Middle frontal gyrus (tissue), 1 donor: Measurements from ENCODE around the gene CTAGE4.
"Not testable (repeated sequence)": the region's sequence is repeated elsewhere in the genome, so short reads cannot be mapped to it uniquely, and the experiment has no call there.

ENCODE experiments used
- DNase-seq: peaks from one replicate; pipeline ENCODE4 v3.0.0-alpha.2; 2015; ENCODE audit warnings: low spot score; ENCODE audit errors: extremely low spot score

CTAGE4 gene, protein sequence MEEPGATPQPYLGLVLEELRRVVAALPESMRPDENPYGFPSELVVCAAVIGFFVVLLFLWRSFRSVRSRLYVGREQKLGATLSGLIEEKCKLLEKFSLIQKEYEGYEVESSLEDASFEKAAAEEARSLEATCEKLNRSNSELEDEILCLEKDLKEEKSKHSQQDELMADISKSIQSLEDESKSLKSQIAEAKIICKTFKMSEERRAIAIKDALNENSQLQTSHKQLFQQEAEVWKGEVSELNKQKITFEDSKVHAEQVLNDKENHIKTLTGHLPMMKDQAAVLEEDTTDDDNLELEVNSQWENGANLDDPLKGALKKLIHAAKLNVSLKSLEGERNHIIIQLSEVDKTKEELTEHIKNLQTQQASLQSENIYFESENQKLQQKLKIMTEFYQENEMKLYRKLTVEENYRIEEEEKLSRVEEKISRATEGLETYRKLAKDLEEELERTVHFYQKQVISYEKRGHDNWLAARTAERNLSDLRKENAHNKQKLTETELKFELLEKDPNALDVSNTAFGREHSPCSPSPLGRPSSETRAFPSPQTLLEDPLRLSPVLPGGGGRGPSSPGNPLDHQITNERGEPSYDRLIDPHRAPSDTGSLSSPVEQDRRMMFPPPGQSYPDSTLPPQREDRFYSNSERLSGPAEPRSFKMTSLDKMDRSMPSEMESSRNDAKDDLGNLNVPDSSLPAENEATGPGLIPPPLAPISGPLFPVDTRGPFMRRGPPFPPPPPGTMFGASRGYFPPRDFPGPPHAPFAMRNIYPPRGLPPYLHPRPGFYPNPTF

DNA sequence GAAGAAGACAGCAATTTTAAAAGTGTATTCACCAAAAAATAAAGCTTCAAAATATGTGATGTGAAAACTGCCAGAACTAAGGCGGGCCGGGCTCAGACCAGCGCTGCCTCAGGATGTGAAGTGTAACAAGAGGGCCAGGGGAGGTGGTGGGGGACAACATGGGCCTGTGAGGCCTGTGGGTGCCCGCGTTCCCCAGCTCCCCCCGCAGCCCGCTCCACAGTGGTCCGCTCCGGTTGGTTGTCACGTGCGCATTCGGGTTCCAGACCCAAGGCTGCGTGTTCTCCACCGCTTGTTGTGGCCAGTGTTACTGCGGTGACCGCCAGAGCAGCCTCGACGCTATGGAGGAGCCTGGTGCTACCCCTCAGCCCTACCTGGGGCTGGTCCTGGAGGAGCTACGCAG is at the start of gene CTAGE4:
Gene CTAGE4, plus strand, starts transcription at position 301 of the 400 bp plus-strand sequence. Its CDS starts 38 bp downstream, at position 339.
- DNase-seq, result not testable (repeated sequence)

- DNase-seq, result no peak
These were observed 49.1 kb upstream of the CTAGE4 start for GRCh38 chr7:144134116-144134515.

GRCh38 chr7:144137501-144137900 is 45.8 kb upstream of the CTAGE4 start:
- DNase-seq, result no peak

DNA sequence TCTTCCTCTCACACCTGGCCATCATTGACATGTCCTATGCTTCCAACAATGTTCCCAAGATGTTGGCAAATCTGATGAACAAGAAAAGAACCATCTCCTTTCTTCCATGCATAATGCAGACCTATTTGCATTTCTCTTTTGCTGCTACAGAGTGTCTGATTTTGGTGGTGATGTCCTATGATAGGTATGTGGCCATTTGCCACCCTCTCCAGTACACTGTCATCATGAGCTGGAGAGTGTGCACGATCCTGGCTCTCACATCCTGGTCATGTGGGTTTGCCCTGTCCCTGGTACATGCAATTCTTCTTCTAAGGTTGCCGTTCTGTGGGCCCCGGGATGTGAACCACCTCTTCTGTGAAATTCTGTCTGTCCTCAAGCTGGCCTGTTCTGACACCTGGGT is 41.1 kb upstream of the CTAGE4 start:
- DNase-seq, result no peak

- no peak for DNase-seq
These were observed 38.8 kb upstream of the CTAGE4 start for GRCh38 chr7:144144426-144144825.

- DNase-seq, result no peak
These were observed 34.9 kb upstream of the CTAGE4 start for GRCh38 chr7:144148224-144148827.

DNA sequence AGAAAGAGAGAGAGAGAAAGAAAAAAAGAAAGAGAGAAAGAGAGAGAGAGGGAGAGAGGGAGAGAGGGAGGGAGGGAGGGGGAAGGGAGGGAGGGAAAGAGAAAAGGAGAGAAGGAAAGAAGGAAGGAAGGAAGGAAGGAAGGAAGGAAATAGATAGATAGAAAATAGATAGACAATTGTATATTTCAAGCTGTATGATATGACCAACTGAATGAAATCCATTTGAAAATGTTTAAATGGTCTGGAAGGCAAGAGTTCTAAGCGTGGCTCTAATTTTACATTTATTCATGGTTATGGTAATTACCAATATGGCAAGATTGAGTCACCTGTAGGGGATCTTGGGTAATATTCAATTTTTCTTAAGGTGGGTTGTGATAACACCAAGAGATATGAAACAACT is 24.4 kb upstream of the CTAGE4 start:
- no peak for DNase-seq

DNA sequence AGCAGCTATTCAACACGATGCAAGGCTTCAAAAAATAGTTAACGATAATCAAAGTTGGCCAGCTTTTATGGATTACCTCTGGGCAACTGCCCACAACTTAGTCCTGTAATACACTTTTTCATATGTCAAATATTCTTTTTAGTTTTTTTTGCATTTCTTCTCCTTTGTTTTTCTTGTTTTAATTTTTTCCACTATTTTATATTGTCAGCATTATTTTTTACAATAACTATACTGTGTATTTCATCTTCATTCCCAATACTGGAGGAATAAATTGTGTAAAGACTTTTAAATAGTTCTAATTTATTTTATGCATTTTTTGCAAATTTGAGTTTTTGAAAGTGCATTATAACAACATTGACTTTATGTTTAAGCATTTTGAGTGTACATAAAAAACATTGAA is 18.5 kb upstream of the CTAGE4 start:
- no peak for DNase-seq

DNA sequence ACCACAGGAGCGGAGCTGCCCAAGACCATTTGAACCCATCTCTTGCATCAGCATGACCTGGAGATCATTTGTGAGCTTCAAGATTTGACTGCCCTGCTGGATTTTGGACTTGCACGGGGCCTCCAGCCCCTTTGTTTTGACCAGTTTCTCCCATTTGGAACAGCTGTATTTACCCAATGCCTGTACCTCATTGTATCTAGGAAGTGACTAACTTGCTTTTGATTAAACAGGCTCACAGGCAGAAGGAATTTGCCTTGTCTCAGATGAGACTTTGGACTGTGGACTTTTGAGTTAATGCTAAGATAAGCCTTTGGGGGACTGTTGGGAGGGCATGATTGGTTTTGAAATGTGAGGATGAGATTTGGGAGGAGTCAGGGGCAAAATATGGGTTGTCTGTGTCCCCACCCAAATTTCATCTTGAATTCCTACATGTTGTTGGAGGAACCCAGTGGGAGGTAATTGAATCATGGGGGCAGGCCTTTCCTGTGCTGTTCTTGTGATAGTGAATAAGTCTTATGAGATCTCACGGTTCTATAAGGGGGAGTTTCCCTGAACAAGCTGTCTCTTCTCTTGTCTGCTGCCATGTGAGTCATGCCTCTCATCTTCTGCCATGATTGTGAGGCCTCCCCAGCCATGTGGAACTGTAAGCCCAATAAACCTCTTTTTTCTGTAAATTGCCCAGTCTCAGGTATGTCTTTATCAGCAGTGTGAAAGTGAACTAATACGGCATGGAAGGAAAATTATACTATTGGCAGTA is 11.5 kb upstream of the CTAGE4 start:
- DNase-seq, result not testable (repeated sequence)

- no peak for DNase-seq
These were observed 8.7 kb upstream of the CTAGE4 start for GRCh38 chr7:144174613-144175012.

DNA sequence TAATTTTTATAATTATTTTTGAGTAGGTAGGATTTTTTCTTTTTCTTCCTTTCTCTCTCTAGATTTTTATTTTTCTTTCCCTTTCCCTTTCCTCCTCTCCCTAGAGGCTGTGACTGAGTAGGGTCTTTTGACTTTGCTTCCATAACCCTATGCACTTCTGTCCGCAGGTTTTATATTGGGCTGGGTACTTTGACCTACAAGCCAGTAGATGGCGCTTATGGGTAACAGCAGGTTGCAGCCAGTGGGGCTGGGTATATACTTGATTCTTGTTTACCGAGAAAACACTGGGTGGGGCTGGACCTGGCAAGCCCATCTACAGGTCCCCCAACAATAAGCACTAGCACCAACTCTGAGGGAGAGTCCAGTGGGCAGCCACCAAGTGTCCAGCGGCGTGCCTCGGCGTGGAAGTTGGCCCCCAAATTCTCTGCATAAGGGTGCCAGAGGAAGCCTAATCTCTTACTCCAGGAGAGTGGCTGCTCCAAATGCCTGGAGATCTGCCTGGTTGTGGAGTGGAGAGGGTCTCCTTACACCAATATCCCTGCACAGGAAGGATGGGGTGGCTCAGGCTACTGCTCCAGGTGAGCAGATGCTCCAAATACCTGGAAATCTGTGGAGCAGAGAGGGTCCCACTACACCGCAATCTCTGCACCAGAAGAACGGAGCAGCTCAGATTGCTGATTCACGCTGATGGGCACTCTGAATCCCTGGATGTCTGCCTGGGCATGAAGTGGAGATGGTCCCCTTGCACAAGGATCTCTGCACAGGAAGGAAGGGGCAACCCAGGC is 4.7 kb upstream of the CTAGE4 start:
- DNase-seq, result not testable (repeated sequence)

DNA sequence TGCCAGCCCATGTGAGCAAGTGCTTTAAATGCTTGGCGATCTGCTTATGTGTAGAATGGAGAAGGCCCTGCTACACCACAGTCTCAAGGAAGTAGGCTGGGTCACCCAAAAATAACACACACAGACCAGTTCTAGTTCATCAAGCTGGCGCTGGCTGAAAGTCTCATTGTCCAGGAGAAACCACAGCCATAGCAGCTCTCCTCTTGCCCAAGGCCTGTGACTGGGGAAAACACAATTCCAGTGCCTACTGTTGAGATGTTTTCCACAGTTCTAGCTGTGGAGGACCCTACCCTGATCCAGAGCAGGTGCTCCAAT is 4.1 kb upstream of the CTAGE4 start:
- not testable (repeated sequence) for DNase-seq

GRCh38 chr7:144187848-144188247 is 4.6 kb downstream of the CTAGE4 start:
- not testable (repeated sequence) for DNase-seq

DNA sequence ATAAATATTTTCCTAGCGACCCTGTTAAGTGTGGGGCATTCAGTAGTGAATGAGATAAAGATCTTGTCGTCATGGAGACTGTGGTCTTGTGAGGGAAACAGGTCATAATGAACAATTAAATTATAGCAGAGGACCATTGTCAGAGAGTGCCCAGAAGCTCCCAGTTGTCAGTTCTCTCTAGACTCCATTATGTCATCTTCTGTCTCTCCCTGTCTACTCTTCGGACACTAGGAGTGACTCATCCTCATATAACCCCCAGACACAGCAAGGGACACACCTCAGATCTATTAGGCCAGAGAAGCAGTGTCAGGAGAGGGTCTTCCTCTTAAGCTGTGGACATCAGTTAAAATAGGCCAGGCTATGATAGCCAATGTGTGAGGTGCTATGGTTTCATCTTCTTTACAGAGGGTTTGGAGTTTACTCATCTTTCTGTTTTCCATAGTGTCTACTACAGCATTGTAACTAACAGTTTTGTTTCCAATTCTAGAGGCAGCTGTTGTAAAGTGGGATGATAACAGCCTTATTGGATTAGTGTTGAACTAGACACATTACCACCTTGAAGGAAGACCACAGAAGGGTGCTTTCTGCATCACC is 5.4 kb downstream of the CTAGE4 start:
- DNase-seq, result not testable (repeated sequence)

GRCh38 chr7:144193782-144194181 is 10.5 kb downstream of the CTAGE4 start:
- not testable (repeated sequence) for DNase-seq

DNA sequence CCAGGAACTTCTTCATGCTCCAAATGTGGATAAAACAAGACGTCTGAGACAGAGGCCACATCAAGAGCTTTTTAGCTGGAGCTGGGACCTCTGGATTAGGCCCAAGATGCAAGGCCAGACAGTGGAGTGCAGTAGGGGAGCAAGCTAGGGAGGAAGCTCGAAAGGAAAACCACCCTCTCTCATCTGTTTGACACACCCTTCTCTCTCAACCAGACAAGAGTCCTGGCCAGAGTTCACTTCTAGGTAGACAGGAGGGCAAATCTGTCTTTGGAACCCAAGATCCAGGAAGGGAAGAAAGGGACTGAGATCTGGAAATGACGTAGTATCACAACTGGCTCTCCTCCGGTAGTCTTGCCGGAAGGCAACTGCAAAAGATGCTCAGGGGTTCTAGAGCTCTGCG is 11.2 kb downstream of the CTAGE4 start:
- not testable (repeated sequence) for DNase-seq

DNA sequence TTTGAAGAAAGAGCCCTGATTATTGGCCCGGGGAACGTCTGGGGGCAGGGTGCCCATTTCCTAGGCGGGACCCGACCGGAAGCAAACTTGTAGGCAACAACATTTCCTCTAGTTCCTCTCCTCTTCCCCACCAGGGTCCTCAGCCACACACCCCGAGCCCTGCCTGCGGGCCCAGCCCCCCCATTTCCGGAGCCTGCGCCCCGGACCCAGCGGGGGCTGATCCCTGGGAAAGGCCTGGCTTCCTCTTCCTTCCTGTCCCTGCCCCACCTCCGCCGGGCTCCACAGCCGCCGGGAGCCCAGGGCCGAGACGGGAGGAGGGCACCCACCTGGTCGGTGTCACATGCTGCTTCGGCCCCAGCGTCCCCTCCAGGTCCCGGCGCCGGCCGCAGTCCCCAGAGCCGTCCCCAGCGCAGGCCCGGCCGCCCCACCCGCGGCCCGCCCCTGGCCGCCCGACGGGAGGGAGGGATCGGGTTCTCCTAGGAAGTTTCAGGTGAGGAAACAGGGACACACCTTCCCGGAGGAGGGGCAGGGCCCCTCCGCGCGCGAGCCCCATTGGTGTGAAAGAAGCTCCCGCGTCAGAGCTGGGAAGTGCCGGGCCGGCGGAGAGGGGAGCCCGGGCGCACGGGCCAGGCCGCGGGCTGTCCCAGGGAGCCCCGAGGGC is 12.1 kb downstream of the CTAGE4 start, which contains the start of gene ARHGEF35:
Gene ARHGEF35, minus strand, starts transcription at position 622 of the 661 bp plus-strand sequence. CDS start 7,450 bp downstream, outside the sequence.
- not testable (repeated sequence) for DNase-seq

DNA sequence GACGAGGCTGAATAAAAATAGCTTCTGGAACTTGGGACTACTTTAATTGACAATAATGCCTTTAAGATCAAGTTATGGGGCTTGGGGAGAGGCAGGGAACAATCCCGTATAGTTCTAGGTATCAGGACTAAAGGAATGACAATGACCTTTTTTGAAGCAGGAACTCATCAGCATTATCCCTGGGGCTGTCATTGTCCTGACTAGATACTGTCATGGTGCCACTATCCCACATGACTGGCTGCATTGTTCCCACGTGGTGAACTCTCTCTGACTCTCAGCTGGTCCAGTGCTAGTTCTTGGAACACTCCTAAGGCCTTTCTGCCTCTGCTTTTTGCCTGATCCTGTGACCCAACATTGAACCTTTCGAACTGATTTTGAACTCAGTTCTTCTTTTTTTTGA is 15.7 kb downstream of the CTAGE4 start:
- not testable (repeated sequence) for DNase-seq

DNA sequence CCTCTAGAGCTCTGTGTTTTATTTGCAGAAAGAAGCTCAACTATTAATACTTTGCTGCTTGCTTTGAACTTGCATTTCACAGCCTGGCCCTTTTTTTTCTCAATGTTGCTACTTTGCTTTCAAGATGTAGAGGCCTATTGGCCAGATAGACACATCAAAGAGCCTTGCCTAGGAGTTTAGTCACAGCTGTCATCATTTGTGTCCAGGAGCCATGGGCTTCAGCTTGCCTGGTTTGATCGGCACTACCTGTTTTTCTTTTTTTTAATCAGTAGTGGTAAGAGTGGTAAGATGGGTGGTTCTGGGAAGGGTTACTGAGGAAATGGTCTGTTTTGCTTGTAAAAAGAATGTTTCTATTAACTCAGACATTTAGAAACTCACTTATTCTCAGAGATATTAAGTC is 18.7 kb downstream of the CTAGE4 start:
- not testable (repeated sequence) for DNase-seq
